OCI-LY7 (cell line): Measurements from ENCODE around the gene UGT2A2. TPM values are rescaled to one million over a fixed set of nuclear protein-coding genes. Genes with fewer than 3 reads are reported as not detected.

Source experiments
- BruUV-seq: library from RNA; stranded (reverse); fragments of 400-500 nt; replicated peaks from 2 replicates; lab custom pipeline; 2021; lab: Mats Ljungman, UMichigan
- CTCF ChIA-PET: fragments of 300-600 bp; sonication (Branson Sonifier 250); formaldehyde crosslinking; loops from one replicate; lab custom pipeline; 2022; ENCODE audit warnings: antibody characterized with exemption; ENCODE audit not compliant: unreplicated experiment; lab: Charles Lee
- POLR2A ChIA-PET: fragments of 300-600 bp; sonication (Branson Sonifier 250); formaldehyde crosslinking; loops from one replicate; lab custom pipeline; 2022; ENCODE audit warnings: antibody characterized with exemption; lab: Charles Lee
- DNase-seq: peaks from one replicate; pipeline ENCODE4 v3.0.0-alpha.2; 2015; ENCODE audit warnings: low spot score
- H2AFZ ChIP-seq: fragments of 200-600 bp; sonication (generic), shearing (Covaris generic); 2 replicates; pipeline ENCODE4 v1.6.1; 2014; ENCODE audit warnings: mild to moderate bottlenecking, antibody characterized with exemption, low read length, moderate library complexity
- H3K27ac ChIP-seq: fragments of 200-600 bp; sonication (generic); 2 replicates; pipeline ENCODE4 v1.5.1; 2014; ENCODE audit warnings: mixed run types, low read depth, mild to moderate bottlenecking, moderate library complexity, low read length, inconsistent platforms; ENCODE audit not compliant: poor library complexity, severe bottlenecking
- H3K36me3 ChIP-seq: fragments of 200-600 bp; sonication (generic); 2 replicates; pipeline ENCODE4 v1.6.1; 2014; ENCODE audit warnings: mild to moderate bottlenecking, antibody characterized with exemption, low read length, moderate library complexity, mixed read lengths; ENCODE audit not compliant: insufficient read depth
- H3K4me1 ChIP-seq: fragments of 200-600 bp; sonication (generic); 2 replicates; pipeline ENCODE4 v1.5.1; 2014; ENCODE audit warnings: mild to moderate bottlenecking, low read length; ENCODE audit not compliant: insufficient read depth, poor library complexity, severe bottlenecking
- H3K4me2 ChIP-seq: fragments of 200-600 bp; sonication (generic); 2 replicates; pipeline ENCODE4 v1.6.1; 2014; ENCODE audit warnings: mild to moderate bottlenecking, low read length
- H3K4me3 ChIP-seq: fragments of 200-600 bp; sonication (generic); 2 replicates; pipeline ENCODE4 v1.5.1; 2014; ENCODE audit warnings: mild to moderate bottlenecking, low read depth, low read length; ENCODE audit not compliant: poor library complexity, severe bottlenecking
- H3K79me2 ChIP-seq: fragments of 200-600 bp; sonication (generic); 2 replicates; pipeline ENCODE4 v1.6.1; 2016; ENCODE audit warnings: low read depth, mild to moderate bottlenecking, low read length, moderate library complexity, mixed read lengths; ENCODE audit not compliant: insufficient read depth
- H3K9me2 ChIP-seq: fragments of 200-600 bp; sonication (generic); 2 replicates; pipeline ENCODE4 v1.6.1; 2016; ENCODE audit warnings: mild to moderate bottlenecking, low read length, mixed read lengths; ENCODE audit not compliant: insufficient read depth
- H3K9me3 ChIP-seq: fragments of 200-600 bp; sonication (generic); 2 replicates; pipeline ENCODE4 v1.6.1; 2014; ENCODE audit warnings: mild to moderate bottlenecking, mixed run types, low read length, mixed read lengths
- H4K20me1 ChIP-seq: fragments of 200-600 bp; sonication (generic); 2 replicates; pipeline ENCODE4 v1.6.1; 2014; ENCODE audit warnings: mild to moderate bottlenecking, antibody characterized with exemption, low read length, moderate library complexity, mixed read lengths; ENCODE audit not compliant: insufficient read depth
- CTCF ChIP-seq: fragments of 200-600 bp; sonication (generic); conservative IDR thresholded peaks from 2 replicates; pipeline ENCODE4 v1.5.1; 2014; ENCODE audit warnings: mild to moderate bottlenecking, antibody characterized with exemption, low read length, moderate library complexity, mixed read lengths
- EZH2phosphoT487 ChIP-seq: fragments of 200-600 bp; sonication (generic); IDR thresholded peaks from 2 replicates; pipeline ENCODE4 v1.6.1; 2018; ENCODE audit warnings: low read depth, borderline replicate concordance, mild to moderate bottlenecking, mixed run types, antibody characterized with exemption, low read length, moderate library complexity, mixed read lengths
- intact Hi-C: fragments of 100-400 bp; cut with micrococcal nuclease; formaldehyde crosslinking; loops from one replicate; pipeline ENCODE4 v1.10.0; 2022; ENCODE audit not compliant: unreplicated experiment
- total RNA-seq, 2 experiments: library from RNA; depleted of rRNA in 1 of 2; stranded (reverse); fragments of >200 nt in 1 of 2; shearing (Covaris generic) in 1 of 2; gene quantifications; 2 replicates each; pipeline ENCODE4 v1.2.3, GENCODE V29; 2014 to 2022

The UGT2A2 gene
- total RNA-seq, 2 experiments from 2014 or later: not detected

DNA sequence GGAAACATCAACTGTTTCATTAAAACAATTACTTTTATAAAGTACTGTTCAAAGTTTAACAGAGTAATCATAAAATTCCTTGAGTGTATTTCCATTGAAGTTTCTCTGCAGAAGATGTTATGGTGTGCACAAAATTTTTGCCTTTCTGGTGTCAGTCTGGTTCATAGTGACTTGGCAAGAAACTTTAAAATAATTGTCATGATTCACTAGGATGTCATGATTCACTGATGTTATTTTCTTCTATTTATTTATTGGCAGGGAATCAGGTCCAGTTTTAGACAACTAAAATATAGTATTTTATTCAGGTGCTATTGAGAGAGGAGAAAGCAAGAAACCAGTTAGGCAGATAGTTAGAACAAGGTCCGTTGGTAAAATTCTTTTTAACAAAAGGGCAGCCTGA is 9.8 kb upstream of the UGT2A2 start:
- no peak overlapping the region for H3K4me3 ChIP-seq
- TF ChIP-seq CTCF: no peak
- no peak for TF ChIP-seq EZH2phosphoT487
- no peaks in the 10 kb centered on the region for H3K9me2 ChIP-seq
- no peaks in the 10 kb centered on the region for H3K4me1 ChIP-seq
- H2AFZ ChIP-seq: no peak overlapping the region
- POLR2A ChIA-PET: no interaction called here
- DNase-seq: no peak
- H4K20me1 ChIP-seq: no peaks in the 10 kb centered on the region
- no peaks in the 10 kb centered on the region for H3K79me2 ChIP-seq
- H3K9me3 ChIP-seq: no peaks in the 10 kb centered on the region
- H3K36me3 ChIP-seq: no peaks in the 10 kb centered on the region
- BruUV-seq: no TSS peak
- CTCF ChIA-PET: no interaction called here
- no peak overlapping the region for H3K27ac ChIP-seq
- no peak overlapping the region for H3K4me2 ChIP-seq
- intact Hi-C loops: no loop called here

- Histone ChIP-seq H2AFZ (no peak overlapping the region), H4K20me1 (no peaks in the 10 kb centered on the region), H3K79me2 (no peaks in the 10 kb centered on the region), H3K4me2 (no peak overlapping the region), H3K9me2 (no peaks in the 10 kb centered on the region), H3K4me3 (no peak overlapping the region), H3K9me3 (no peaks in the 10 kb centered on the region), H3K4me1 (no peaks in the 10 kb centered on the region), H3K27ac (no peak overlapping the region), H3K36me3 (no peaks in the 10 kb centered on the region)
- TF ChIP-seq EZH2phosphoT487: no peak
- no peak for TF ChIP-seq CTCF
- BruUV-seq: no TSS peak
- POLR2A ChIA-PET: interaction anchor here (0.6 kb wide), 1 partner anchor 83 kb away, joined by 3 read pairs; no protein-coding TSS in a partner anchor
- no peak for DNase-seq
- CTCF ChIA-PET: no interaction called here
- intact Hi-C loops: no loop called here
Observed at GRCh38 chr4:69642961-69643360, 3.5 kb upstream of the UGT2A2 start.

DNA sequence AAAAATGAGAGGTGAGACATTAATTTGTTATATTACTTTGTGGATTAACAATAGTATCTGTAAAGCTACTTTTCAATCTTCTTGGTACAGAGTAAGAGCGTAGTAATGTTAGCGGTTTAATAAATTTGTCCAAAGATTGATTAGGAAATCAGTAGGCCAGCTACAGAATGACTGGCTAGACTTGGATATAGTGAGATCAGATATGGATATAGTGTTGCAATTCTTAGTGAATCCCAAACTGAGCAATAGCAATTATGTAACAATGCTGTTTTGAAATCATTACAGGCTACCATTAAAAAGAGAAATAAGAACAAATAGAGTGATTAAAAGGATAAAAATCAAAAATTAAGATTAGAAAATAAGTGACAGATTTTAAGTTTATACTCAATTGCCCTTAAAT is 847 bp upstream of the UGT2A2 start:
- CTCF ChIA-PET: no interaction called here
- H3K4me3 ChIP-seq: no peak overlapping the region
- H3K4me1 ChIP-seq: no peaks in the 10 kb centered on the region
- H3K79me2 ChIP-seq: no peaks in the 10 kb centered on the region
- H3K27ac ChIP-seq: no peak overlapping the region
- POLR2A ChIA-PET: no interaction called here
- H3K36me3 ChIP-seq: no peaks in the 10 kb centered on the region
- no peaks in the 10 kb centered on the region for H3K9me2 ChIP-seq
- intact Hi-C loops: no loop called here
- no TSS peak for BruUV-seq
- DNase-seq: no peak
- no peaks in the 10 kb centered on the region for H3K9me3 ChIP-seq
- no peak overlapping the region for H3K4me2 ChIP-seq
- H4K20me1 ChIP-seq: no peaks in the 10 kb centered on the region
- TF ChIP-seq CTCF (no peak), EZH2phosphoT487 (no peak)
- no peak overlapping the region for H2AFZ ChIP-seq
